HG03159 (cell line): ENCODE measurements around the gene SLC22A16.

Source experiments
- ATAC-seq: cut with Tn5 transposase; IDR thresholded peaks from one replicate; pipeline ENCODE4 v1.9.1; 2021; ENCODE audit warnings: mild to moderate bottlenecking, moderate library complexity; ENCODE audit not compliant: unreplicated experiment

SLC22A16 gene

DNA sequence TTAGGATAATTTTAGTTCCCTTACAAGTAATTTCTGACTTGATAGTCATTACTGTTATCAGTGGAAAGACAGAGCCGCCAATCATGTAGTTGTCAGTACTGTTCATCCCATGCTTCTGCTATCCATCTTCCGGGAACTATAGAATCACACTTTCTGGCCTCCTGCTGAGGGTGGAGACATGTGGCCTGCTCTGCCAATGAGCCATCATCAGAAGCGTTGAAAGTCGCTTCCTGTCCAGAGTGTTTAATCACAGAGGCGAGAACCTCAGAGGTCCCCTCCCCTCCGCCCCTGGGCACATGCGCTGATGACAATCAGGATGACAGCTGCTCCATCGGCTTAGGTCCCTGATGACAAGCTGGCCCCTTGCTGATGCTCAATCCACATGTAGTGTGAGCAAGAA, 64.1 kb downstream of the SLC22A16 start:
- ATAC-seq: no peak

DNA sequence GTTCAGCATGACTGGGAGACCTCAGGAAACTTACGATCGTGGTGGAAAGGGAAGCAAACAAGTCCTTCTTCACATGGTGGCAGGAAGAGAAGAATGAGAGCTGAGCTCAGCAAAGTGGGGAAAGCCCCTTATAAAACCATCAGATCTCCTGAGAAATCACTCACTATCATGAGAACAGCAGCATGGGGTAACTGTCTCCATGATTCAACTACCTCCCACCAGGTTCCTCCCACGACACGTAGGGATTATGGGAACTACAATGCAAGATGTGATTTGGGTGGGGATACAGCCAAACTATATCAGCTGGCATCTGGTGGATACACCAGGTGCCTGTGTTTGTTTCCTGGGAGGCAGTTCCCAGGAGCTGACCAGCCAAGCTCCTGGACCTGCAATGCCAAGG, 65.9 kb downstream of the SLC22A16 start:
- no peak for ATAC-seq

DNA sequence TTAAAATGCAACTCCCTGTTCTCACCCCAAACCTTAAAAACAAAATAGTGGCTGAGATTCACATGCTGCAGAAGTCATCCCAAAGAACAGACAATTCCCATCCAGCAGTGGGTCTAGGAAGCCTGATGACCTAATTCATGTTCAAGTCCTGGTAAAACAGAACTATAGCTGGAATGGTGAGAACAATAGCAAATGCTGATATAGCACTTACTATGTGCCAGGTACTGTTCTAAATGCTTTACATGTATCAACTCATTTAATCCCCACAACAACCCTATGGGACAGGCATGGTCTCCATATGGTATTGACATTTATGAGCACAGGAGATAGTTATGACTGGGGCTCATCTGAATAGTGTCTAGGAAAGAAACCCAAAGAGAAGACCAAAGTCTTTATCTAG, 66.6 kb downstream of the SLC22A16 start:
- ATAC-seq: no peak

DNA sequence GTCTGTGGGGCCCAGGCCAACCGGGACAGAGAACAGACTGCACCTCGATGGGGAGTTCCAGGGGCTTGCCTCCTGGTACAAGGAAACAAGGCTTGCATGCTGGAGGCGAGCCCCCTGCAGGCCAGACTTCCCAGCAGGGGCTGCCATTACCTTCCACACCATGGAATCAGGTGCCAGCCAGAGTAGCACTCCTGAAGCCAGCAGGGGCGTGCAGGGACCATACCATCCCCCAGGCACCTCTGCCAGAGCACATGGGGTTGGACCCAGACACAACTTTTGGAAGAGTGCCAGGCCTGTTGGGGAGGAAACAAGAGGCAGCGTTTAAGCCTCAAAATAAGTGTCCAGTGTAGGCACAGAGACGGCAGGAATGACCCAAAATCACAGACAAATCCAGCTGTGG, 67.5 kb downstream of the SLC22A16 start:
- ATAC-seq: no peak

DNA sequence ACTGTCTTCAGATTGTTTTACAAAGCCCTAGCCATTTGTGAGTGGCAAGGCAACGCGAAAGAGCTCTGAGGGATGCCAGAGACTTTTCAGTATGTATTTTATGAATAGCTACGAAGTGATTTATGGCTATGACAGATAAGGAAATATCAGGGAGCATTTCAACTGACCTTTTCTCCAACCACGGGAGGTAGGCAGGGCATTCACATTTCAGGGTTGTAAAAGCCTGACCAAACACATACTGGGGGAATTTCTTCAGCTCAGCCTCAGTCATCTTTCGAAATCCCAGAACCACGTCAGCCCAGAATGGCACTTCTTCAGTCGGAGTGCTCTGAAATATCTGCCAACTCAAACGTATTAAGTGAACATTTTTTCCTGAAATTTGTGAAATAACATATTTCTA, 71.8 kb downstream of the SLC22A16 start:
- ATAC-seq: no peak

DNA sequence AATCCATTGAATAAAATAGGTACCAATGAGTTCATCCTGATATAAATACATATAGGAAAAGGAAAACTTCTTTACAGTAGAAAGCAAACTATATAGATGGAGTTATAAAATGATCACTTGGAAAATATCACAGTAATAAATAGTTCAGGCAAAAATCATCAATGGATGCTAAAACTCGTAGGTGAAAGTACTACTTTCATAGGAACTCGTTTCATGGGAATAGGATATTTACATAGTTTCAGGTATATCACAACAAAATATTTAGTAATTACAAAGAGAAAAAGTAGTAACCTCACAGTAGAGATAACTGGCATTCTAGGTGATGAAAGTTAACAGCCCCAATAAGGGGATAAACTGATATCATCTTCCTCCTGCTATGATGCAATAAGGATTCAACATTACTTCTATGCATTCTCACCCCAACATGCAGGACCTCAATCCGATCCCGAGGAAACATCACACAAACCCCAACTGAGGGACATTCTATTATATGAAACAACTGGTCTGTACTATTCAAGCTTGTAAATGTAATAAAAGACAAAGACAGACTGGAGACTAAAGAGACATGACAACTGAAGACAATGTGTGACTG, 74.7 kb downstream of the SLC22A16 start:
- no peak for ATAC-seq

DNA sequence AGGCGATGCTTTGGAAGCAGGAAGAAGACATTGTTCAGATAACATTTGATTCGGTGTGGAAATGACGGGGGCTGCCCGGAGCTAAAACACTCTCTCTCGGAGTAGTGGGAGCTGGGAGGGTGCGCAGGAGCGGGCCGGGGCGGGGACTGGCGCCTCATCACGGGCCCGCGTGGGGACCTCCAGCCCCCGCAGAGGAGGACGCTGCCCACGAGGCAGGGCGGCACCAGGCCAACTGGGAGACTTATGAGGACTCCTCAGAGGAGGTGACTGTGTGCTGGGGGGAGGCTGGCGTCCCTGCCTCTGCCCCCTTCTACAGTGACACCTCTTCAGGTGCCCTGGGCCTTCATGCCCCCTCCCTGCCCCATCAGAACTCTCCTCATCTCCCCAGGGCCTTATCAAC, 76.2 kb downstream of the SLC22A16 start:
- no peak for ATAC-seq

DNA sequence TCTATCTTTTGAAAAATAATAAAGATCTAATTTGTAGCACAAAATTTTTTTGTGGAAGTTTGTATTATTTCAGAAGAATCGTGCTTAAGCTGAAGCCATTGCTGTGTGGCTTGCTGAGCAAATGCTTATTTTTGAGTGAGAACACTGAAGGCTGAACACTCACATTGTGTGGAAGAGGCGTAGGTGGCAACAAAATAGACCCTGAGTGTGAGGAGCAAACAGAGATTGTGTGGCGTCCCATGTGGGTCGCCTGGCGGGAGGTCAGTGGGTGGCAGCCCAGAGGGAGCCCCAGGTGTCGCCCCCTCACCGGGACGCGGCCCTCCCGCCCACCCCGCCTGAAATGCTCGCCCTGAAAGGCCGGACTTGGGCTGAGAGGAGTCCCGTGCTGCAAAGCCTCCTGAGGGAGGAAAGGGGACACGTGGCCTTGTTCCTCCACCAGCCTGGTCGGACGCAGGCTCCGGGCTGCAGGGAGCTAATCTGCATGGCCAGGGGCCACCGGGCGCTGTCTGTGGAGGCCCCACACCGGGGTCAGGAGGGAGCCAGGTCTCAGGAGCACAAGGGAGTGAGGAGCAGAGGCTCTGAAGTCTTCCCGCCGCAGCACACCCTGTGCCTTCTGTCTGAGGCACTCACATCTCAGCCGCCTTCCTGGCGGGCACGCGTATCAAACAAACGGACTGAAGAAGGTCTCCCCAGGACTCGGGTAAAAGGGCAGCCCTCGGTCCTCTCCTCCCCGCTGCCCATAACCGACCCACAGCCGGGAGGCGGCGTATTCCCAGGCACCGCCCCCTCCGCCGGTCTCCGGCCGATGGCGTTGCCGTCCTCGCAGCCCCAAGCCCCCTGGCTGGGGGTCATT, 77.0 kb downstream of the SLC22A16 start:
- ATAC-seq: no peak

DNA sequence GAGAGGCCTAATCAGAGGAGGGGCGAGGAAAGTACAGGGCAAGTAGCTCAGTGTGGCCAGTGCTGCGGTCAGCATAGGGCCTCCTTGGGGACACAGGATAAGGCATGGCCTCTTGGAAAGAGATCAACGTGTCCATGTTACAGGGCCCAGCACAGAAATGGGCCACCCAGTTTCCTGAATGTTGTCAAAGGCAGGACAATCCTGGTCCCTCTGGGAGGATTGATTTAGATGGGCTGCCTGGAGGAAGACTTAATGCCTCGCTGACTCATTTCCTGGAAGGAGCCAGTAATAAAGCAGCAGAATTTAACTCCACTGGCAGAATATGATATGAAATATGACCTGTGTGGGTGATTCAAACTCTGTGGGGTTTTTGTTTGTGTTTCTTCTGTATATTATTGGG, 77.6 kb downstream of the SLC22A16 start:
- ATAC-seq: no peak

DNA sequence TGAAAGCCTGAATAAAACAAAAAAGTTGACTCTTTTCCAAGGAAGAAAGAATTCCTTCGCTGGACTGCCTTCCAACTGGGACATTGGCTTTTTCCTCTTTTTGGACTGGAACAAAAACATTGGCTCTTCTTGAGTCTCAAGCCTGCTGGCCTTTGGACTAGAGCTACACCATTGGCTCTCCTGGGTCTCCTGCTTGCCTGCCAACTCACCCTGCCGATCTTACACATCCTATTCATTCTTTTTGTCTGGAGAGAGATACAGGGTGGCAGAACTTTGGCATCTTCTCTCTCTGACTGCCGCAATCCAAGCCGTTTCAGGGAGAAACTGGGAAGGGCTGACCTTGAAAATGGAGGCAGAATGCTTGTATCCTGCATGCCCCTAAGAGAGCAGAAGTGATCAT, 81.2 kb downstream of the SLC22A16 start:
- ATAC-seq: no peak

DNA sequence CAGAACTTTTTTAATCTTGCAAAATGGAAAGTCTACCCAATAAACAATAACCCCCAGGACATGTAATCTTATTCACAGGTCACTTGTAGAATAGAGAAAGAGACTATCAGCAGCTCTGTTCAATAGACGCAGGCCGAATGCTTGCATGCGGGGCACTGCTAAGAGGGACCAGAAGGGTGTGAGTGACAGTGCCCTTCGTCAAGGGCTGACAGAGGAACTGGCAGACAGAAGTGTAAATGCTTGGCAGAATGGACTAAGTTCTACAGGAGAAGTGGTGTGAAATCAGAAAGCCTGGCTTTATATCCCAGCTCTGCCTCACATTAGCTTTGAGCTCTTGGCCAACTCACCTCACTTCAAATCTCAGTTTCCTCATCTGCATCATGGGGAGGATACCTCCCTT, 82.0 kb downstream of the SLC22A16 start:
- ATAC-seq: no peak

DNA sequence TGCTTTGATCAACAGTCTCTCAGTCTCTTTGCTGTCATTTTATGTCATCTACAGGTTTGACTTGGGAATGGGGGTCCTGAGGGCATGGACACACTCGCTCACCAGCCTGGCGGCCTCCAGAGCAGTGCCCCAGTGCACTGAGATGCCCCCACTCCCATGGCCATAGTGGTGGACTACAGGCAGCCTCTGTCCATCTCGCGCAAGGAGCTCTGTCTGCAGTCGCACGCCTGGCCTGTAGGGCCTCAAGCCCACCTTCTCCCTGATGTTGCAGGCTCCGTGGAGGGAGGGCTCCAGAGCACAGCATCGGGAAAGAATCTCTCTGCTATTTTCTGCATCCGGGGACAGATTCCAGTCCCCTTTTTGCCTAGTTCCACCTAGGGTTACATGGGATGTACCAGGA, 83.7 kb downstream of the SLC22A16 start:
- ATAC-seq: no peak

DNA sequence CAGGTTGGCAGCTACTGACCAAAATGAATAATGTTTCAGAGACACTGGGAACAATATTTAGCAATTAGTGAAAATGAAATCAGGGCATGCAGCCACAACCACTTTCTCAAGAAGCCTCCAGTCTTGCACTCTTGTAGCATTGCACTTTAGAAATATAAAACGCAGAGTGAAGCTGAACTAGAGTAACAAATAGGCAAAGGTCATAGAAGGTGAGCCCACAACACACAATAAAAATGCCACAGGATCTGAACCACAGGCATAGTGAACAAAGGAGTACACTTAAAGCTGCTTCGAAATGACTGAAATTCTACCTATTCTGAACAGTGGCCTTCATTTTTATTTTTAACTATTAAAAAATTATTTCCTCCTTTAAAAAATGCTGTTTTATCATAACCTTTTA, 86.0 kb downstream of the SLC22A16 start:
- ATAC-seq: no peak

DNA sequence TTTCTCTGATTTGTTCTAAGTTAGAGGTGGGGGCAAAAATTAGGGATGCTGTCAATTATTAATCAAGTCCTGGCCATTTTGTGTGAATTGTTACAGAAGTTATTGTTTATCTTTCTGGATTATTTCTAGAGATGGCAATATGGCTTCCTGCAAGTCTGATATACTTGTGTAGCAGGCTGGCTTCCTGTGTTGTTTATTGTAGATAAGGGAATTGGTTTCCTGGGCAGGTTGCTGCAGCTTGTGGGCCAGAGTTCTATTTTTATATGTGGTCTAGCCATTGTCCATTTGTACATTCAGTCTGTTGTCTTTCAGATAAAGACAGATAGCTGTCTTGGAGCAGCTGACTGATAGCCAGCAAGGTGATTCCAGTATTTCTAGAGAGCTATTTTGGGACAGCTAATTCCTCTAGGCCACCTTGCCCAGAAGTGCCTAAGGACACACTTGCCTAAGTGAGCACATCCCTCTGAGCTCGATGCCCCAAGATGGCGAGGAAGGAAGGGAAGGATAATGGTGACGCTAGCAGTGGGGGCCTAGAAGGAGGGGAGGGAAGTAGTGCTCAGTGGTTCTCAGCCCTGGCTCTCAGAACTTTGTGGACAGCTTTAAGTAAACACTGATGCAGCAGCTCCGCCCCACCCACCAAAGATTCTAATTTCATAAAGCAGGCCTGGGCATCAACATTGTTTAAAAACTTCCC, 86.6 kb downstream of the SLC22A16 start:
- no peak for ATAC-seq

DNA sequence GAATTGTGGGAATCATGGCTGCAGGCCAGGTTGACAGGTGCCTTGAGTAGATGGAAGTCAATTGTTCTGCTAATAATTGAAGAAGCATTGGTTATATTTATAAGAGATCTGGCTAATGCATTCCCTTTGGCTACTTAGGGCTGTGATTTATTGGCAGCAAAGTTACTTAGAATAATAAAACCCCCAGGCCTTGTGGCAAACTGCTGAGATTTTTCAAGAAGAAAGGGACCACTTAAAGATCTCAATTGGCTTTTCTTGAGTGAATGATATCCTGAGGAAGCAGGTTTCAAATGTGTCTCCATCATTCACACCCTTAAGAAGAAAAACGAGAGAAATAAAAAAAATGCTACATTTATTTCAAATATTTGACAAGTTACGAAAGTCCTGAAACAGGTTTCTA, 88.4 kb downstream of the SLC22A16 start:
- ATAC-seq: no peak

DNA sequence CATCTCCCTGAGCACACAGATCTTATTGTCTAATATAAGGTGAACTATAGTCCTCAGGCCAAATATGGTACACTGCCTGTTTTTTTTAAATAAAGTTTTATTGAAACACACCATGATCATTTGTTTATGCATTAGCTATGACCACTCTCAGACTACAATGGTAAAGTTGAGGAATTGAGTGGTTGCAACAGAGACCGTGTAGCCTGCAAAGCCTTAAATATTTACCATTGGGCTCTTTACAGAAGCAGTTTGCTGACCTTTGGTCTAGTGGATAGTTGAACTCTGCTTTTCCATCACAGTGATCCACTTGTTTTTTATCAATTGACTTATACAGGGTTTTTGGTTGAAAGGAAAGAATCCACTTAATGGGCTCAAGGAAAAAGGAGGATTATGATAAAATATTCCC, 91.0 kb downstream of the SLC22A16 start:
- ATAC-seq: no peak

DNA sequence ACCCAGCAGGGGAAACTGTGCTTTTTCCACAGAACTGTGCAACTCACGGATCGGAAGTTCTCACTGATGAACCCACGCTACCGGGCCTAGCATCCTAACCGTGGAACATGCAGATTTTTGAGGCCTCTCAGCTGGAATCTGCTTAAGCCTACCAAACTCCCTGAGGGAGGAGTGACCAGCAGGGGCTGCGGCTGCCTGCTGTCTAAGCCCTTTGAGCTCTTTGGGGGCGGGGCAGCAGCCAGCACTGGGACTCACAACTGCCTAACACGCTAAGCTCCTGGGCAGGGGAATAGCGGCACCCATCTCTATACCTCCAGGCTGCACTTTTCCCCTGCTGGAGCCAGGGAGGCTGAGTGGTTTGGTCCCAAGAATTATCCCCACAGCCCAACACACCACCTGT, 97.9 kb downstream of the SLC22A16 start:
- no peak for ATAC-seq
